Endothelial cell of umbilical vein (primary cell): ENCODE measurements around the gene PIP4P1. TPM values are rescaled to one million over a fixed set of nuclear protein-coding genes. Genes with fewer than 3 reads are reported as not detected.

ENCODE experiments used
- BruUV-seq: library from RNA; stranded (reverse); fragments of 400-500 nt; replicated peaks from 2 replicates; lab custom pipeline; 2021; lab: Mats Ljungman, UMichigan
- CTCF ChIA-PET: fragments of 300-600, 350-600 bp; sonication (Branson Sonifier 250); formaldehyde crosslinking; loops from one replicate; lab custom pipeline; 2021; ENCODE audit warnings: antibody characterized with exemption, inconsistent platforms; lab: Charles Lee
- POLR2A ChIA-PET: fragments of 300-600, 350-600 bp; sonication (Branson Sonifier 250); formaldehyde crosslinking; loops from one replicate; lab custom pipeline; 2021; ENCODE audit warnings: antibody characterized with exemption, inconsistent platforms; lab: Charles Lee
- DNase-seq: peaks from one replicate; pipeline ENCODE4 v3.0.0-alpha.2; 2011; ENCODE audit warnings: low read depth, low spot score
- FAIRE-seq: peaks from 2 replicates; lab custom pipeline; 2011; peaks lifted over from hg19 to GRCh38; lab: Jason Lieb, UNC
- H2AFZ ChIP-seq: 2 replicates; pipeline ENCODE4 v1.6.0; 2012; ENCODE audit warnings: low read depth, low read length, control low read depth, inconsistent platforms
- H3K27ac ChIP-seq: 2 replicates; pipeline ENCODE4 v1.5.1; 2011; ENCODE audit warnings: low read depth, mild to moderate bottlenecking, control low read depth, low read length, moderate library complexity; ENCODE audit not compliant: insufficient read depth
- H3K27me3 ChIP-seq, 2 experiments: 2 replicates each; pipeline versions ENCODE4 v1.6.0 to v1.6.1; 2011; ENCODE audit warnings: low read length in 2 of 2, mixed read lengths in 1 of 2; ENCODE audit not compliant: control insufficient read depth in 2 of 2, insufficient read depth in 2 of 2
- H3K36me3 ChIP-seq, 2 experiments: 2 replicates in 1 of 2; 3 replicates in 1 of 2; pipeline ENCODE4 v1.5.1; 2011; ENCODE audit warnings: low read length in 2 of 2, mild to moderate bottlenecking in 1 of 2, moderate library complexity in 1 of 2; ENCODE audit not compliant: control insufficient read depth in 2 of 2, insufficient read depth in 2 of 2; ENCODE audit errors: extremely low read depth in 1 of 2
- H3K4me1 ChIP-seq: 3 replicates; pipeline ENCODE4 v1.5.1; 2011; ENCODE audit warnings: mild to moderate bottlenecking, low read length; ENCODE audit not compliant: control insufficient read depth, insufficient read depth; ENCODE audit errors: extremely low read depth
- H3K4me2 ChIP-seq: 2 replicates; pipeline ENCODE4 v1.6.1; 2011; ENCODE audit warnings: low read length, control low read depth, mixed read lengths; ENCODE audit not compliant: insufficient read depth
- H3K4me3 ChIP-seq, 3 experiments: fragments of 200-600 bp in 1 of 3; sonication (generic), shearing (Covaris generic) in 1 of 3; replicated peaks in 1 of 3; 2 replicates each; pipeline ENCODE4 v1.5.1; 2011 to 2016; ENCODE audit warnings: control low read depth in 3 of 3, low read length in 3 of 3, mild to moderate bottlenecking in 2 of 3, inconsistent platforms in 1 of 3, low read depth in 1 of 3, moderate library complexity in 1 of 3; ENCODE audit not compliant: insufficient read depth in 1 of 3
- H3K79me2 ChIP-seq: 2 replicates; pipeline ENCODE4 v1.6.0; 2012; ENCODE audit warnings: low read length, inconsistent platforms; ENCODE audit not compliant: control insufficient read depth, insufficient read depth
- H3K9ac ChIP-seq: replicated peaks from 2 replicates; pipeline ENCODE3; 2011; ENCODE audit warnings: low read length, control low read depth; ENCODE audit not compliant: insufficient read depth; ENCODE audit errors: extremely low read depth
- H3K9me1 ChIP-seq: replicated peaks from 3 replicates; pipeline ENCODE4 v1.6.0; 2011; ENCODE audit warnings: mild to moderate bottlenecking, low read length; ENCODE audit not compliant: control insufficient read depth, insufficient read depth; ENCODE audit errors: extremely low read depth
- H3K9me3 ChIP-seq: replicated peaks from 2 replicates; pipeline ENCODE4 v1.5.1; 2012; ENCODE audit warnings: low read length, inconsistent platforms; ENCODE audit not compliant: control insufficient read depth, insufficient read depth
- H4K20me1 ChIP-seq: replicated peaks from 2 replicates; pipeline ENCODE3; 2011; ENCODE audit warnings: mild to moderate bottlenecking, low read length; ENCODE audit not compliant: control insufficient read depth, insufficient read depth; ENCODE audit errors: extremely low read depth
- CTCF ChIP-seq, 2 donors: IDR thresholded peaks; 1 replicate in 1 of 2; 2 replicates in 1 of 2; pipeline ENCODE4 v1.5.1; 2011; ENCODE audit warnings: low read length in 2 of 2, mild to moderate bottlenecking in 2 of 2, moderate library complexity in 2 of 2, control low read depth in 1 of 2, inconsistent platforms in 1 of 2, low read depth in 1 of 2; ENCODE audit not compliant: insufficient read depth in 1 of 2; ENCODE audit errors: extremely low read depth in 1 of 2
- EZH2 ChIP-seq: IDR thresholded peaks from 2 replicates; pipeline ENCODE4 v1.6.1; 2012; ENCODE audit warnings: borderline replicate concordance, low read depth, mild to moderate bottlenecking, moderate library complexity, low read length, inconsistent platforms; ENCODE audit not compliant: severe bottlenecking
- FOS ChIP-seq: IDR thresholded peaks from 2 replicates; pipeline ENCODE4 v1.6.1; 2011; ENCODE audit warnings: mild to moderate bottlenecking, low read length, moderate library complexity, borderline replicate concordance; ENCODE audit not compliant: insufficient read depth
- GATA2 ChIP-seq: IDR thresholded peaks from 2 replicates; pipeline ENCODE4 v1.7.0; 2011; ENCODE audit warnings: low read depth, mild to moderate bottlenecking, moderate library complexity, mixed read lengths, low read length; ENCODE audit not compliant: insufficient read length, insufficient read depth
- JUN ChIP-seq: IDR thresholded peaks from 2 replicates; pipeline ENCODE4 v1.6.1; 2011; ENCODE audit warnings: borderline replicate concordance, low read depth; ENCODE audit not compliant: insufficient read length, insufficient read depth
- MYC ChIP-seq: IDR thresholded peaks from one replicate; pipeline ENCODE4 v1.6.1; 2011; ENCODE audit warnings: mild to moderate bottlenecking, low read depth, low read length
- POLR2A ChIP-seq: IDR thresholded peaks from 2 replicates; pipeline ENCODE4 v1.6.1; 2012; ENCODE audit warnings: low read depth, mild to moderate bottlenecking, control low read depth, low read length
- POLR2AphosphoS5 ChIP-seq: IDR thresholded peaks from 2 replicates; pipeline ENCODE4 v1.6.1; 2012; ENCODE audit warnings: low read depth, mild to moderate bottlenecking, control low read depth, low read length, moderate library complexity; ENCODE audit not compliant: insufficient read depth
- dilution Hi-C: fragments of 300-500 bp; cut with MboI; formaldehyde crosslinking; loops from one replicate; pipeline ENCODE4 v1.15.0; 2019; ENCODE audit warnings: low sequenced_read_pairs; ENCODE audit not compliant: extremely low pct_ligation_motif_present
- intact Hi-C: fragments of 100-400 bp; cut with micrococcal nuclease; formaldehyde crosslinking; loops from one replicate; pipeline ENCODE4 v1.10.0; 2022
- polyA plus RNA-seq, 4 experiments: library from polyadenylated mRNA; depleted of rRNA in 3 of 4; stranded (reverse) in 3 of 4; unstranded in 1 of 4; fragments of >200 nt; gene quantifications; 2 replicates each; pipeline versions ENCODE4 v1.2.1 to v1.2.3, GENCODE V29; 2011 to 2012; ENCODE audit warnings: missing spikeins in 1 of 4
- total RNA-seq: library from RNA; stranded (reverse); gene quantifications from 2 replicates; pipeline ENCODE4 v1.2.3, GENCODE V29; 2021
- TF ChIP-seq, protein P1 (sequence below): IDR thresholded peaks from 2 replicates; pipeline ENCODE4 v1.6.1; 2011; ENCODE audit not compliant: insufficient read depth, insufficient read length

PIP4P1 gene
- total and polyA plus RNA-seq, 2 donors (not counting 3 experiments of a cell fraction or from before 2014, with no cell fraction given), result 28.6 to 52.5 TPM

DNA sequence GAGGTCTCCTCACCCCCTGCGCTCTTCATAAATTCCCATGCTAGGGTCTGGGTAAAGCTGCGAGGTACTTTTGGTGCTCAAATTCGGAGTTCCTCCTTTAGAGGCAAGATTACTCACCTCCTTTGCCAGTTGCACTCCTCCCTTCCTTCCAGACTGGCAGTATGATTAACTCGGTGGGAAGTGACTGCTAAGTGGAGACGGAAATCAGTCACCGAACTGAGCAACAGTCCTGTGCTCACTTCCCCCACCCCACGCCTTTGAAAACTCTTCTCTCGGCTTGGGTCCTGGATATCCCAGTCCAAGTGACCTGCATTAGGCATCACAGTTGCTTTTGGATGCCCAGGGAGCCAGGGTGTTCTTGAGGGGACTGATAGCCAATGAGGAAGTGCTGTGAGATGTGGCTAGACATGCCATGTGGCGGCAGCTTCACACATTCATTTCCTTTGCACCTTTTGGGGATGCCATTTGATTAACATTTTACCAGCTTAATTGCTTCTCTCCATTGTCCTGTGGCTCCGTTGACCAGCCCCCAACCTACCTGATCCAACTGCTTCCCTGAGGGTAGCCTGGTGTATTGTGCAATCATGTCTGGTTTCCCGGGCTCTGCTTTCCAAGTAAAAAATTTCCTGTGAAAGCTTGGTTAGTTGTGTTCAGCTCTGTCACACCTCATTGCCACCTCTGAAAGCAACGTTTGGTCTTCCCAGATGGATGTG is 8.8 kb upstream of the PIP4P1 start:
- Histone ChIP-seq H2AFZ (no peak overlapping the region), H3K27ac (peak overlapping the region; percentile 76), H3K9me1 (no peaks in the 10 kb centered on the region), H3K9ac (peak overlapping the region; percentile 83), H4K20me1 (no peaks in the 10 kb centered on the region), H3K4me3 (peak overlapping the region; percentile 60 to 94 (median 77)), H3K79me2 (peaks cover 56% of the 10 kb centered on the region), H3K36me3 (peaks cover 13 to 14% of the 10 kb centered on the region in 2 experiments), H3K27me3 (peaks cover 0 to 3% of the 10 kb centered on the region in 2 experiments), H3K4me1 (peaks cover 24% of the 10 kb centered on the region), H3K9me3 (no peaks in the 10 kb centered on the region), H3K4me2 (peak overlapping the region; percentile 94)
- no peak for FAIRE-seq
- ChIA-PET CTCF (interaction anchor here (1.4 to 2.7 kb wide), 4 partner anchors 12 to 137 kb away, joined by 4 to 16 read pairs (median 4); no protein-coding TSS in a partner anchor), POLR2A (interaction anchor here (0.7 to 4.2 kb wide), 12 partner anchors 9 to 214 kb away, joined by 3 to 32 read pairs (median 7); partner anchors contain the start of genes APEX1, CCNB1IP1, OSGEP and PARP2)
- TF ChIP-seq, protein P1, sequence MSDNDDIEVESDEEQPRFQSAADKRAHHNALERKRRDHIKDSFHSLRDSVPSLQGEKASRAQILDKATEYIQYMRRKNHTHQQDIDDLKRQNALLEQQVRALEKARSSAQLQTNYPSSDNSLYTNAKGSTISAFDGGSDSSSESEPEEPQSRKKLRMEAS, result peak; percentile 13
- no peak for TF ChIP-seq CTCF (IDR thresholded peaks at IDR 0.05; ENCODE audit: extremely low read depth in 1 of 2, insufficient read depth in 1 of 2, low read depth in 1 of 2, low read length in 2 of 2)
- no peak for TF ChIP-seq POLR2A
- TF ChIP-seq JUN, result peak; percentile 45
- TF ChIP-seq MYC, result peak; percentile 64
- TF ChIP-seq EZH2, result no peak
- TF ChIP-seq FOS, result peak; percentile 80
- TF ChIP-seq GATA2, result peak; percentile 33
- TF ChIP-seq POLR2AphosphoS5, result peak; percentile 77
- BruUV-seq, result TSS peak; percentile 42
- intact Hi-C loops, result loop anchor here (1.0 kb wide), 5 partner anchors 7 to 136 kb away; partner anchors contain the start of genes APEX1, PIP4P1 and TEP1
- peak; percentile 84 for DNase-seq
- dilution Hi-C loops, result loop anchor here (10.0 kb wide), 1 partner anchor 115 kb away; no protein-coding TSS in a partner anchor
